OCI-LY3 (cell line): ENCODE measurements around the gene PNMA6E.

ENCODE experiments used
- EZH2phosphoT487 ChIP-seq: fragments of 200-600 bp; shearing (Covaris generic); IDR thresholded peaks from 2 replicates; pipeline ENCODE4 v1.6.1; 2018; ENCODE audit warnings: antibody characterized with exemption, mixed run types, low read depth
- TF ChIP-seq, protein P1 (sequence below): fragments of 200-600, 300-600 bp; sonication (generic); IDR thresholded peaks from 2 replicates; pipeline ENCODE4 v1.5.1; 2014; ENCODE audit warnings: antibody characterized with exemption, low read length, low read depth

DNA sequence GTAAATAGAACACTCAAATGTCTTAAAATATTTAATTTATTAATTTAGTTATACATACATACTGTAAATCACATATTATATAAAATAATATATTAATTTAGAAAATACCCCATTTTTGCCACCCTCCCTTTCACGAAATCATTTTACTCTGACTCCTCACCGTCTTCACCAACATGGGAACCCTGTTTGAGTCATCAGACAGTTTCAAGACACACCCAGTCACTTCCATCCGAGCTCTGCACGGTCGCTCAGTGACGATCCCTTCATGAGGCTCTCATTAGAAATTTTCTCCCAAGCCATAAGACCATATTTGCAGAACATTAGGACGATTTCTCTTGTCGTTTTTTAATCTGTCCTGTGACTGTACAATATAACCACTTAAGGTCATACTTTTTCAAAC, 52.7 kb downstream of the PNMA6E start:
- TF ChIP-seq, protein P1, sequence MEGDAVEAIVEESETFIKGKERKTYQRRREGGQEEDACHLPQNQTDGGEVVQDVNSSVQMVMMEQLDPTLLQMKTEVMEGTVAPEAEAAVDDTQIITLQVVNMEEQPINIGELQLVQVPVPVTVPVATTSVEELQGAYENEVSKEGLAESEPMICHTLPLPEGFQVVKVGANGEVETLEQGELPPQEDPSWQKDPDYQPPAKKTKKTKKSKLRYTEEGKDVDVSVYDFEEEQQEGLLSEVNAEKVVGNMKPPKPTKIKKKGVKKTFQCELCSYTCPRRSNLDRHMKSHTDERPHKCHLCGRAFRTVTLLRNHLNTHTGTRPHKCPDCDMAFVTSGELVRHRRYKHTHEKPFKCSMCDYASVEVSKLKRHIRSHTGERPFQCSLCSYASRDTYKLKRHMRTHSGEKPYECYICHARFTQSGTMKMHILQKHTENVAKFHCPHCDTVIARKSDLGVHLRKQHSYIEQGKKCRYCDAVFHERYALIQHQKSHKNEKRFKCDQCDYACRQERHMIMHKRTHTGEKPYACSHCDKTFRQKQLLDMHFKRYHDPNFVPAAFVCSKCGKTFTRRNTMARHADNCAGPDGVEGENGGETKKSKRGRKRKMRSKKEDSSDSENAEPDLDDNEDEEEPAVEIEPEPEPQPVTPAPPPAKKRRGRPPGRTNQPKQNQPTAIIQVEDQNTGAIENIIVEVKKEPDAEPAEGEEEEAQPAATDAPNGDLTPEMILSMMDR, result no peak
- no peak for TF ChIP-seq EZH2phosphoT487
